GM23338 (cell line): ENCODE measurements around the gene DCAF4L1.

Source experiments
- CTCF ChIP-seq, 2 experiments: fragments of 200-600 bp in 1 of 2; sonication (generic) in 1 of 2; conservative IDR thresholded peaks; 2 replicates each; pipeline versions ENCODE4 v1.5.1 to v1.6.1; 2016 to 2017; ENCODE audit warnings: antibody characterized with exemption in 2 of 2, low read depth in 2 of 2, mild to moderate bottlenecking in 2 of 2, moderate library complexity in 1 of 2
- ETS1 ChIP-seq: IDR thresholded peaks from 2 replicates; pipeline ENCODE4 v1.6.1; 2016; ENCODE audit warnings: antibody characterized with exemption
- EZH2 ChIP-seq: fragments of 200-600 bp; sonication (generic); IDR thresholded peaks from one replicate; pipeline ENCODE4 v1.8.0; 2017; ENCODE audit warnings: antibody characterized with exemption, mild to moderate bottlenecking, low read depth; ENCODE audit not compliant: unreplicated experiment
- EZH2phosphoT487 ChIP-seq: fragments of 200-600 bp; sonication (generic); IDR thresholded peaks from one replicate; pipeline ENCODE4 v1.8.1; 2018; ENCODE audit warnings: antibody characterized with exemption; ENCODE audit not compliant: unreplicated experiment
- NANOG ChIP-seq: IDR thresholded peaks from 2 replicates; pipeline ENCODE4 v1.6.1; 2016; ENCODE audit warnings: antibody characterized with exemption, borderline replicate concordance
- REST ChIP-seq: IDR thresholded peaks from one replicate; pipeline ENCODE4 v1.6.1; 2018; ENCODE audit warnings: antibody characterized with exemption; ENCODE audit not compliant: unreplicated experiment

GRCh38 chr4:41989994-41990364 lies 8.4 kb downstream of the DCAF4L1 start:
- no peak for TF ChIP-seq CTCF (conservative IDR thresholded peaks at IDR 0.05; ENCODE audit: low read depth in 2 of 2)
- no peak for TF ChIP-seq EZH2
- TF ChIP-seq EZH2phosphoT487, result no peak
- TF ChIP-seq REST, result no peak
- TF ChIP-seq ETS1, result no peak
- TF ChIP-seq NANOG, result no peak
